ENCODE measurements around the gene A2M.

Gene A2M

GRCh38 chr12:9115731-9116559 lies at the start of gene A2M:
Gene A2M (minus strand): TSS chr12:9115919. CDS start chr12:9115849, 70 bp downstream.
- DNase-seq (ENCODE audit: low read depth, low spot score), result no peak
- no peak within 1 kb of the TSS for H3K4me3 ChIP-seq
- no peaks in the 10 kb centered on the region for H3K9me3 ChIP-seq (ENCODE audit: low read depth, low read length)
- H3K27ac ChIP-seq, result no peak within 1 kb of the TSS
- no peak for TF ChIP-seq FOXP2 (optimal IDR thresholded peaks at IDR 0.05; ENCODE audit: control extremely low read depth, extremely low read length, insufficient read depth)
- no peak for TF ChIP-seq EZH2 (IDR thresholded peaks at IDR 0.05)
- TF ChIP-seq POLR2AphosphoS5 (IDR thresholded peaks at IDR 0.05; ENCODE audit: borderline replicate concordance, low read depth, low read length), result no peak; the same call in 1 of the 2 replicates
- H3K36me3 ChIP-seq (ENCODE audit: insufficient read depth, low read length), result no peaks in the 10 kb centered on the region
- H3K9ac ChIP-seq (ENCODE audit: insufficient read length), result no peak within 1 kb of the TSS

- no peak for DNase-seq (ENCODE audit: low read depth, low spot score)
- no peak overlapping the region for H3K9ac ChIP-seq (ENCODE audit: insufficient read length)
- no peak for TF ChIP-seq POLR2AphosphoS5 (IDR thresholded peaks at IDR 0.05; ENCODE audit: borderline replicate concordance, low read depth, low read length)
- no peak for TF ChIP-seq EZH2 (IDR thresholded peaks at IDR 0.05)
- no peak for TF ChIP-seq FOXP2 (optimal IDR thresholded peaks at IDR 0.05; ENCODE audit: control extremely low read depth, extremely low read length, insufficient read depth)
- no peaks in the 10 kb centered on the region for H3K36me3 ChIP-seq (ENCODE audit: insufficient read depth, low read length)
- H3K9me3 ChIP-seq (ENCODE audit: low read depth, low read length), result no peaks in the 10 kb centered on the region
- no peak overlapping the region for H3K27ac ChIP-seq
- no peak overlapping the region for H3K4me3 ChIP-seq
These were observed 47.7 kb upstream of the A2M start for GRCh38 chr12:9163392-9163791.

- H3K9ac ChIP-seq (ENCODE audit: insufficient read length), result no peak overlapping the region
- DNase-seq (ENCODE audit: low read depth, low spot score), result no peak
- TF ChIP-seq POLR2AphosphoS5 (IDR thresholded peaks at IDR 0.05; ENCODE audit: borderline replicate concordance, low read depth, low read length) (no peak), FOXP2 (optimal IDR thresholded peaks at IDR 0.05; ENCODE audit: control extremely low read depth, extremely low read length, insufficient read depth) (no peak), EZH2 (IDR thresholded peaks at IDR 0.05) (no peak)
- H3K4me3 ChIP-seq, result no peak overlapping the region
- no peak overlapping the region for H3K27ac ChIP-seq
- no peaks in the 10 kb centered on the region for H3K36me3 ChIP-seq (ENCODE audit: insufficient read depth, low read length)
- no peaks in the 10 kb centered on the region for H3K9me3 ChIP-seq (ENCODE audit: low read depth, low read length)
These were observed 40.4 kb upstream of the A2M start for GRCh38 chr12:9156119-9156518.

GRCh38 chr12:9149372-9149771 lies 33.7 kb upstream of the A2M start:
- Histone ChIP-seq H3K9me3 (ENCODE audit: low read depth, low read length) (no peaks in the 10 kb centered on the region), H3K4me3 (no peak overlapping the region), H3K27ac (no peak overlapping the region), H3K36me3 (ENCODE audit: insufficient read depth, low read length) (no peaks in the 10 kb centered on the region), H3K9ac (ENCODE audit: insufficient read length) (no peak overlapping the region)
- DNase-seq (ENCODE audit: low read depth, low spot score), result no peak
- TF ChIP-seq FOXP2 (optimal IDR thresholded peaks at IDR 0.05; ENCODE audit: control extremely low read depth, extremely low read length, insufficient read depth), result no peak
- TF ChIP-seq EZH2 (IDR thresholded peaks at IDR 0.05), result no peak
- no peak for TF ChIP-seq POLR2AphosphoS5 (IDR thresholded peaks at IDR 0.05; ENCODE audit: borderline replicate concordance, low read depth, low read length)

- Histone ChIP-seq H3K9me3 (ENCODE audit: low read depth, low read length) (no peaks in the 10 kb centered on the region), H3K36me3 (ENCODE audit: insufficient read depth, low read length) (no peaks in the 10 kb centered on the region), H3K9ac (ENCODE audit: insufficient read length) (no peak overlapping the region), H3K27ac (no peak overlapping the region), H3K4me3 (no peak overlapping the region)
- TF ChIP-seq FOXP2 (optimal IDR thresholded peaks at IDR 0.05; ENCODE audit: control extremely low read depth, extremely low read length, insufficient read depth), result no peak
- TF ChIP-seq POLR2AphosphoS5 (IDR thresholded peaks at IDR 0.05; ENCODE audit: borderline replicate concordance, low read depth, low read length), result no peak
- DNase-seq (ENCODE audit: low read depth, low spot score), result no peak
These were observed 33.2 kb upstream of the A2M start for GRCh38 chr12:9148926-9149325.

- Histone ChIP-seq H3K27ac (no peak overlapping the region), H3K4me3 (no peak overlapping the region), H3K9ac (ENCODE audit: insufficient read length) (no peak overlapping the region), H3K36me3 (ENCODE audit: insufficient read depth, low read length) (no peaks in the 10 kb centered on the region), H3K9me3 (ENCODE audit: low read depth, low read length) (0 out of 2 replicates have a peak, but pooled peaks cover 2% of the 10 kb centered on the region)
- no peak for DNase-seq (ENCODE audit: low read depth, low spot score)
- TF ChIP-seq EZH2 (IDR thresholded peaks at IDR 0.05) (no peak), FOXP2 (optimal IDR thresholded peaks at IDR 0.05; ENCODE audit: control extremely low read depth, extremely low read length, insufficient read depth) (no peak), POLR2AphosphoS5 (IDR thresholded peaks at IDR 0.05; ENCODE audit: borderline replicate concordance, low read depth, low read length) (no peak)
These were observed 31.7 kb upstream of the A2M start for GRCh38 chr12:9147461-9147860.

GRCh38 chr12:9144730-9145106 lies 29.0 kb upstream of the A2M start:
- 0 out of 2 replicates have a peak, but pooled peaks cover 2% of the 10 kb centered on the region for H3K9me3 ChIP-seq (ENCODE audit: low read depth, low read length)
- no peak for TF ChIP-seq FOXP2 (optimal IDR thresholded peaks at IDR 0.05; ENCODE audit: control extremely low read depth, extremely low read length, insufficient read depth)
- no peak for TF ChIP-seq EZH2 (IDR thresholded peaks at IDR 0.05)
- no peak for TF ChIP-seq POLR2AphosphoS5 (IDR thresholded peaks at IDR 0.05; ENCODE audit: borderline replicate concordance, low read depth, low read length)
- H3K27ac ChIP-seq, result no peak overlapping the region
- no peaks in the 10 kb centered on the region for H3K36me3 ChIP-seq (ENCODE audit: insufficient read depth, low read length)
- no peak overlapping the region for H3K4me3 ChIP-seq
- no peak overlapping the region for H3K9ac ChIP-seq (ENCODE audit: insufficient read length)
- no peak for DNase-seq (ENCODE audit: low read depth, low spot score)

- Histone ChIP-seq H3K9ac (ENCODE audit: insufficient read length) (no peak overlapping the region), H3K27ac (no peak overlapping the region), H3K4me3 (no peak overlapping the region), H3K36me3 (ENCODE audit: insufficient read depth, low read length) (no peaks in the 10 kb centered on the region), H3K9me3 (ENCODE audit: low read depth, low read length) (0 out of 2 replicates have a peak, but pooled peaks cover 2% of the 10 kb centered on the region)
- no peak for TF ChIP-seq FOXP2 (optimal IDR thresholded peaks at IDR 0.05; ENCODE audit: control extremely low read depth, extremely low read length, insufficient read depth)
- no peak for TF ChIP-seq POLR2AphosphoS5 (IDR thresholded peaks at IDR 0.05; ENCODE audit: borderline replicate concordance, low read depth, low read length)
- TF ChIP-seq EZH2 (IDR thresholded peaks at IDR 0.05), result no peak
- no peak for DNase-seq (ENCODE audit: low read depth, low spot score)
These were observed 28.4 kb upstream of the A2M start for GRCh38 chr12:9143929-9144729.

Measured in SK-N-MC (cell line).